ENCODE results near the gene ALDH3A1.

Gene ALDH3A1

GRCh38 chr17:19743101-19744100 is 4.7 kb downstream of the ALDH3A1 start:
- in situ Hi-C loops (cut with MboI; ENCODE audit: low sequenced_read_pairs): no loop called here

- in situ Hi-C loops (cut with MboI; ENCODE audit: low sequenced_read_pairs): no loop called here
Observed at GRCh38 chr17:19742495-19742894, 5.6 kb downstream of the ALDH3A1 start.

- in situ Hi-C loops (cut with MboI; ENCODE audit: low sequenced_read_pairs): no loop called here
Observed at GRCh38 chr17:19741832-19742457, 6.2 kb downstream of the ALDH3A1 start.

GRCh38 chr17:19740933-19741332 is 7.2 kb downstream of the ALDH3A1 start:
- in situ Hi-C loops (cut with MboI; ENCODE audit: low sequenced_read_pairs): no loop called here

- in situ Hi-C loops (cut with MboI; ENCODE audit: low sequenced_read_pairs): no loop called here
Observed at GRCh38 chr17:19739241-19740201, 8.6 kb downstream of the ALDH3A1 start.

- in situ Hi-C loops (cut with MboI; ENCODE audit: low sequenced_read_pairs): no loop called here
Observed at GRCh38 chr17:19738757-19739156, 9.3 kb downstream of the ALDH3A1 start.

- in situ Hi-C loops (cut with MboI; ENCODE audit: low sequenced_read_pairs): no loop called here
Observed at GRCh38 chr17:19738073-19738449, 10.0 kb downstream of the ALDH3A1 start.

- in situ Hi-C loops (cut with MboI; ENCODE audit: low sequenced_read_pairs): no loop called here
Observed at GRCh38 chr17:19737305-19738072, 10.6 kb downstream of the ALDH3A1 start.

GRCh38 chr17:19736071-19736470 is 12.0 kb downstream of the ALDH3A1 start:
- in situ Hi-C loops (cut with MboI; ENCODE audit: low sequenced_read_pairs): no loop called here

GRCh38 chr17:19733953-19734526 is 14.1 kb downstream of the ALDH3A1 start:
- in situ Hi-C loops (cut with MboI; ENCODE audit: low sequenced_read_pairs): no loop called here

- in situ Hi-C loops (cut with MboI; ENCODE audit: low sequenced_read_pairs): no loop called here
Observed at GRCh38 chr17:19731626-19732025, 16.5 kb downstream of the ALDH3A1 start.

- in situ Hi-C loops (cut with MboI; ENCODE audit: low sequenced_read_pairs): no loop called here
Observed at GRCh38 chr17:19730843-19731242, 17.3 kb downstream of the ALDH3A1 start.

GRCh38 chr17:19729900-19730299 is 18.2 kb downstream of the ALDH3A1 start:
- in situ Hi-C loops (cut with MboI; ENCODE audit: low sequenced_read_pairs): no loop called here

- in situ Hi-C loops (cut with MboI; ENCODE audit: low sequenced_read_pairs): no loop called here
Observed at GRCh38 chr17:19728084-19728495, 20.0 kb downstream of the ALDH3A1 start.

- in situ Hi-C loops (cut with MboI; ENCODE audit: low sequenced_read_pairs): no loop called here
Observed at GRCh38 chr17:19727501-19728078, 20.5 kb downstream of the ALDH3A1 start.

- in situ Hi-C loops (cut with MboI; ENCODE audit: low sequenced_read_pairs): no loop called here
Observed at GRCh38 chr17:19726631-19727376, 21.3 kb downstream of the ALDH3A1 start.

GRCh38 chr17:19725486-19725885 is 22.6 kb downstream of the ALDH3A1 start:
- in situ Hi-C loops (cut with MboI; ENCODE audit: low sequenced_read_pairs): no loop called here

- in situ Hi-C loops (cut with MboI; ENCODE audit: low sequenced_read_pairs): no loop called here
Observed at GRCh38 chr17:19724501-19725420, 23.3 kb downstream of the ALDH3A1 start.

Data from HL-60/S4 treated with phorbol 12-myristate 13-acetate at 8.2 ng/mL for 4 days and 3 days (cell line).